ENCODE results near the gene FGF19.

GRCh38 chr11:69750108-69750850 lies 46.5 kb upstream of the FGF19 start:
- no peak for TF ChIP-seq FOXM1 (IDR thresholded peaks at IDR 0.05; ENCODE audit: borderline replicate concordance, low read depth)
- TF ChIP-seq, protein P1, sequence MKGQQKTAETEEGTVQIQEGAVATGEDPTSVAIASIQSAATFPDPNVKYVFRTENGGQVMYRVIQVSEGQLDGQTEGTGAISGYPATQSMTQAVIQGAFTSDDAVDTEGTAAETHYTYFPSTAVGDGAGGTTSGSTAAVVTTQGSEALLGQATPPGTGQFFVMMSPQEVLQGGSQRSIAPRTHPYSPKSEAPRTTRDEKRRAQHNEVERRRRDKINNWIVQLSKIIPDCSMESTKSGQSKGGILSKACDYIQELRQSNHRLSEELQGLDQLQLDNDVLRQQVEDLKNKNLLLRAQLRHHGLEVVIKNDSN (IDR thresholded peaks at IDR 0.05), result no peak
- TF ChIP-seq, protein P2, sequence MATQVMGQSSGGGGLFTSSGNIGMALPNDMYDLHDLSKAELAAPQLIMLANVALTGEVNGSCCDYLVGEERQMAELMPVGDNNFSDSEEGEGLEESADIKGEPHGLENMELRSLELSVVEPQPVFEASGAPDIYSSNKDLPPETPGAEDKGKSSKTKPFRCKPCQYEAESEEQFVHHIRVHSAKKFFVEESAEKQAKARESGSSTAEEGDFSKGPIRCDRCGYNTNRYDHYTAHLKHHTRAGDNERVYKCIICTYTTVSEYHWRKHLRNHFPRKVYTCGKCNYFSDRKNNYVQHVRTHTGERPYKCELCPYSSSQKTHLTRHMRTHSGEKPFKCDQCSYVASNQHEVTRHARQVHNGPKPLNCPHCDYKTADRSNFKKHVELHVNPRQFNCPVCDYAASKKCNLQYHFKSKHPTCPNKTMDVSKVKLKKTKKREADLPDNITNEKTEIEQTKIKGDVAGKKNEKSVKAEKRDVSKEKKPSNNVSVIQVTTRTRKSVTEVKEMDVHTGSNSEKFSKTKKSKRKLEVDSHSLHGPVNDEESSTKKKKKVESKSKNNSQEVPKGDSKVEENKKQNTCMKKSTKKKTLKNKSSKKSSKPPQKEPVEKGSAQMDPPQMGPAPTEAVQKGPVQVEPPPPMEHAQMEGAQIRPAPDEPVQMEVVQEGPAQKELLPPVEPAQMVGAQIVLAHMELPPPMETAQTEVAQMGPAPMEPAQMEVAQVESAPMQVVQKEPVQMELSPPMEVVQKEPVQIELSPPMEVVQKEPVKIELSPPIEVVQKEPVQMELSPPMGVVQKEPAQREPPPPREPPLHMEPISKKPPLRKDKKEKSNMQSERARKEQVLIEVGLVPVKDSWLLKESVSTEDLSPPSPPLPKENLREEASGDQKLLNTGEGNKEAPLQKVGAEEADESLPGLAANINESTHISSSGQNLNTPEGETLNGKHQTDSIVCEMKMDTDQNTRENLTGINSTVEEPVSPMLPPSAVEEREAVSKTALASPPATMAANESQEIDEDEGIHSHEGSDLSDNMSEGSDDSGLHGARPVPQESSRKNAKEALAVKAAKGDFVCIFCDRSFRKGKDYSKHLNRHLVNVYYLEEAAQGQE (IDR thresholded peaks at IDR 0.05; ENCODE audit: low read depth), result no peak
- TF ChIP-seq NFIC (IDR thresholded peaks at IDR 0.05), result no peak
- TF ChIP-seq EP300 (IDR thresholded peaks at IDR 0.05; ENCODE audit: borderline replicate concordance), result no peak
- no peak for TF ChIP-seq CEBPB (IDR thresholded peaks at IDR 0.05)
- TF ChIP-seq TEAD4 (IDR thresholded peaks at IDR 0.05), result no peak

Data from Ishikawa (cell line).